HAP-1 (cell line): ENCODE results near the gene ST6GALNAC2.
A peak's percentile ranks its signal among the peaks of the same experiment; 100 is the strongest.

Experiments used
- DNase-seq, 2 experiments: peaks; one replicate each; pipeline ENCODE4 v3.0.0-alpha.2; 2016 to 2020; ENCODE audit warnings: low spot score in 2 of 2
- H3K27me3 ChIP-seq: fragments of 250-450 bp; sonication (Bioruptor Pico); 2 replicates; pipeline ENCODE4 v1.5.1; 2020; ENCODE audit warnings: low read depth, mild to moderate bottlenecking, moderate library complexity
- H3K36me3 ChIP-seq: fragments of 250-450 bp; sonication (Bioruptor Pico); replicated peaks from 2 replicates; pipeline ENCODE4 v1.5.1; 2020; ENCODE audit warnings: mild to moderate bottlenecking
- H3K4me1 ChIP-seq: fragments of 250-450 bp; sonication (Bioruptor Pico); 2 replicates; pipeline ENCODE4 v1.5.1; 2020; ENCODE audit warnings: mild to moderate bottlenecking
- H3K4me3 ChIP-seq: fragments of 250-450 bp; sonication (Bioruptor Pico); 2 replicates; pipeline ENCODE4 v1.5.1; 2020; ENCODE audit warnings: mild to moderate bottlenecking, moderate library complexity
- H3K9me3 ChIP-seq: fragments of 250-450 bp; sonication (Bioruptor Pico); 2 replicates; pipeline ENCODE4 v1.5.1; 2020; ENCODE audit warnings: mild to moderate bottlenecking, moderate library complexity
- in situ Hi-C: fragments of 300-500 bp; cut with MboI; formaldehyde crosslinking; loops from 3 replicates; pipeline ENCODE4 v1.14.3; 2020; ENCODE audit warnings: low sequenced_read_pairs, inconsistent platforms, mixed read lengths

The ST6GALNAC2 gene

GRCh38 chr17:76593384-76593826 lies 7.7 kb upstream of the ST6GALNAC2 start:
- in situ Hi-C loops, result no loop called here
- H3K4me3 ChIP-seq, result no peak overlapping the region
- no peaks in the 10 kb centered on the region for H3K27me3 ChIP-seq
- H3K4me1 ChIP-seq, result no peaks in the 10 kb centered on the region
- H3K9me3 ChIP-seq, result no peaks in the 10 kb centered on the region
- DNase-seq, result no peak
- H3K36me3 ChIP-seq, result no peaks in the 10 kb centered on the region

- Histone ChIP-seq H3K9me3 (no peaks in the 10 kb centered on the region), H3K36me3 (no peaks in the 10 kb centered on the region), H3K27me3 (peaks cover 2% of the 10 kb centered on the region; the same call in 1 of the 2 replicates), H3K4me1 (0 out of 2 replicates have a peak, but pooled peaks cover 4% of the 10 kb centered on the region), H3K4me3 (no peak overlapping the region)
- in situ Hi-C loops, result no loop called here
- no peak for DNase-seq
These were observed 2.5 kb upstream of the ST6GALNAC2 start for GRCh38 chr17:76588182-76588581.

GRCh38 chr17:76586741-76587487 lies 1.3 kb upstream of the ST6GALNAC2 start:
- in situ Hi-C loops, result no loop called here
- no peaks in the 10 kb centered on the region for H3K9me3 ChIP-seq
- H3K36me3 ChIP-seq, result no peaks in the 10 kb centered on the region
- DNase-seq, result no peak
- no peak overlapping the region for H3K4me3 ChIP-seq
- 0 out of 2 replicates have a peak, but pooled peaks cover 4% of the 10 kb centered on the region for H3K4me1 ChIP-seq
- H3K27me3 ChIP-seq, result peaks cover 2% of the 10 kb centered on the region; the same call in 1 of the 2 replicates

- no peak for DNase-seq
- Histone ChIP-seq H3K9me3 (no peaks in the 10 kb centered on the region), H3K36me3 (no peaks in the 10 kb centered on the region), H3K4me1 (0 out of 2 replicates have a peak, but pooled peaks cover 4% of the 10 kb centered on the region), H3K27me3 (peaks cover 2% of the 10 kb centered on the region; the same call in 1 of the 2 replicates), H3K4me3 (peak overlapping the region; percentile 34)
- in situ Hi-C loops, result no loop called here
These were observed 519 bp downstream of the ST6GALNAC2 start for GRCh38 chr17:76585033-76585648.

GRCh38 chr17:76584427-76585032 lies 1.1 kb downstream of the ST6GALNAC2 start:
- Histone ChIP-seq H3K27me3 (peaks cover 2% of the 10 kb centered on the region; the same call in 1 of the 2 replicates), H3K4me3 (no peak overlapping the region; the same call in 1 of the 2 replicates), H3K9me3 (no peaks in the 10 kb centered on the region), H3K4me1 (0 out of 2 replicates have a peak, but pooled peaks cover 4% of the 10 kb centered on the region), H3K36me3 (no peaks in the 10 kb centered on the region)
- DNase-seq, result no peak
- in situ Hi-C loops, result no loop called here

GRCh38 chr17:76582660-76583059 lies 3.0 kb downstream of the ST6GALNAC2 start:
- peaks cover 2% of the 10 kb centered on the region; the same call in 1 of the 2 replicates for H3K27me3 ChIP-seq
- no peak overlapping the region for H3K4me3 ChIP-seq
- in situ Hi-C loops, result no loop called here
- 0 out of 2 replicates have a peak, but pooled peaks cover 4% of the 10 kb centered on the region for H3K4me1 ChIP-seq
- H3K9me3 ChIP-seq, result no peaks in the 10 kb centered on the region
- no peaks in the 10 kb centered on the region for H3K36me3 ChIP-seq
- no peak for DNase-seq

- H3K27me3 ChIP-seq, result peaks cover 2% of the 10 kb centered on the region; the same call in 1 of the 2 replicates
These were observed 4.1 kb downstream of the ST6GALNAC2 start for GRCh38 chr17:76581515-76581914.

GRCh38 chr17:76579281-76579680 lies 6.4 kb downstream of the ST6GALNAC2 start:
- Histone ChIP-seq H3K27me3 (no peaks in the 10 kb centered on the region), H3K9me3 (no peaks in the 10 kb centered on the region), H3K4me3 (no peak overlapping the region), H3K36me3 (no peaks in the 10 kb centered on the region), H3K4me1 (no peaks in the 10 kb centered on the region)
- no peak for DNase-seq
- in situ Hi-C loops, result no loop called here

More at GRCh38 chr17:76581515-76581914, 4.1 kb downstream of the ST6GALNAC2 start:
- H3K4me1 ChIP-seq, result 0 out of 2 replicates have a peak, but pooled peaks cover 4% of the 10 kb centered on the region
- no peak overlapping the region for H3K4me3 ChIP-seq
- no peaks in the 10 kb centered on the region for H3K9me3 ChIP-seq
- H3K36me3 ChIP-seq, result no peaks in the 10 kb centered on the region
- in situ Hi-C loops, result no loop called here
- DNase-seq, result no peak

- in situ Hi-C loops, result no loop called here
- Histone ChIP-seq H3K36me3 (no peaks in the 10 kb centered on the region), H3K4me3 (no peak overlapping the region)
These were observed 7.3 kb downstream of the ST6GALNAC2 start for GRCh38 chr17:76578376-76578775.

GRCh38 chr17:76577876-76578275 lies 7.8 kb downstream of the ST6GALNAC2 start:
- in situ Hi-C loops, result no loop called here
- Histone ChIP-seq H3K27me3 (no peaks in the 10 kb centered on the region), H3K36me3 (no peaks in the 10 kb centered on the region), H3K4me1 (no peaks in the 10 kb centered on the region), H3K4me3 (no peak overlapping the region), H3K9me3 (no peaks in the 10 kb centered on the region)
- no peak for DNase-seq

More at GRCh38 chr17:76578376-76578775, 7.3 kb downstream of the ST6GALNAC2 start:
- no peak for DNase-seq
- Histone ChIP-seq H3K27me3 (no peaks in the 10 kb centered on the region), H3K4me1 (no peaks in the 10 kb centered on the region), H3K9me3 (no peaks in the 10 kb centered on the region)

- DNase-seq, result no peak
- Histone ChIP-seq H3K4me1 (no peaks in the 10 kb centered on the region), H3K27me3 (no peaks in the 10 kb centered on the region), H3K9me3 (no peaks in the 10 kb centered on the region), H3K36me3 (no peaks in the 10 kb centered on the region), H3K4me3 (no peak overlapping the region)
- in situ Hi-C loops, result no loop called here
These were observed 9.5 kb downstream of the ST6GALNAC2 start for GRCh38 chr17:76576189-76576588.

GRCh38 chr17:76575570-76575969 lies 10.1 kb downstream of the ST6GALNAC2 start:
- Histone ChIP-seq H3K9me3 (no peaks in the 10 kb centered on the region), H3K27me3 (no peaks in the 10 kb centered on the region), H3K4me3 (no peak overlapping the region), H3K4me1 (no peaks in the 10 kb centered on the region), H3K36me3 (no peaks in the 10 kb centered on the region)
- in situ Hi-C loops, result no loop called here
- DNase-seq, result no peak

- no peak overlapping the region for H3K4me3 ChIP-seq
- in situ Hi-C loops, result no loop called here
These were observed 11.5 kb downstream of the ST6GALNAC2 start for GRCh38 chr17:76574166-76574565.

GRCh38 chr17:76573096-76573495 lies 12.6 kb downstream of the ST6GALNAC2 start:
- Histone ChIP-seq H3K9me3 (no peaks in the 10 kb centered on the region), H3K27me3 (no peaks in the 10 kb centered on the region), H3K4me3 (no peak overlapping the region), H3K36me3 (no peaks in the 10 kb centered on the region), H3K4me1 (no peaks in the 10 kb centered on the region)
- no peak for DNase-seq
- in situ Hi-C loops, result no loop called here

More at GRCh38 chr17:76574166-76574565, 11.5 kb downstream of the ST6GALNAC2 start:
- no peak for DNase-seq
- H3K4me1 ChIP-seq, result no peaks in the 10 kb centered on the region
- no peaks in the 10 kb centered on the region for H3K36me3 ChIP-seq
- no peaks in the 10 kb centered on the region for H3K9me3 ChIP-seq
- no peaks in the 10 kb centered on the region for H3K27me3 ChIP-seq
